Right kidney (tissue), 1 donor: ENCODE data around the gene OCEL1.

Experiments
- DNase-seq: peaks from one replicate; pipeline ENCODE4 v3.0.0-alpha.2; 2016

OCEL1 gene

GRCh38 chr19:17209126-17210036 is 16.6 kb upstream of the OCEL1 start:
- no peak for DNase-seq

- no peak for DNase-seq
Measured at GRCh38 chr19:17210296-17210695, 15.7 kb upstream of the OCEL1 start.

- DNase-seq: no peak
Measured at GRCh38 chr19:17211547-17212446, 14.2 kb upstream of the OCEL1 start.

GRCh38 chr19:17213334-17213733 is 12.7 kb upstream of the OCEL1 start:
- DNase-seq: no peak

- DNase-seq: no peak
Measured at GRCh38 chr19:17214508-17215126, 11.4 kb upstream of the OCEL1 start.

- DNase-seq: peak; percentile 99
Measured at GRCh38 chr19:17215127-17215971, 10.7 kb upstream of the OCEL1 start, which contains the start of gene USE1. USE1 (plus strand) TSS chr19:17215357; CDS start chr19:17215406, 49 bp downstream.

GRCh38 chr19:17216058-17216670 is 9.9 kb upstream of the OCEL1 start:
- no peak for DNase-seq

GRCh38 chr19:17219286-17219685 is 6.7 kb upstream of the OCEL1 start:
- no peak for DNase-seq

- DNase-seq: no peak
Measured at GRCh38 chr19:17220207-17220758, 5.7 kb upstream of the OCEL1 start.

- DNase-seq: no peak
Measured at GRCh38 chr19:17225053-17225452, 973 bp upstream of the OCEL1 start.

- no peak for DNase-seq
Measured at GRCh38 chr19:17227798-17228367, 1.9 kb downstream of the OCEL1 start.

- no peak for DNase-seq
Measured at GRCh38 chr19:17229890-17230289, 3.9 kb downstream of the OCEL1 start.

GRCh38 chr19:17232258-17232657 is 6.2 kb downstream of the OCEL1 start:
- DNase-seq: no peak

- DNase-seq: peak; percentile 47
Measured at GRCh38 chr19:17234911-17235299, 8.9 kb downstream of the OCEL1 start.

GRCh38 chr19:17235300-17235970 is 9.4 kb downstream of the OCEL1 start:
- DNase-seq: peak; percentile 89

- DNase-seq: no peak
Measured at GRCh38 chr19:17235971-17236777, 10.1 kb downstream of the OCEL1 start.

- DNase-seq: no peak
Measured at GRCh38 chr19:17236811-17237543, 11.0 kb downstream of the OCEL1 start.
